ENCODE data around the gene OR5AN1.
"Not testable (repeated sequence)": the region's sequence is repeated elsewhere in the genome, so short reads cannot be mapped to it uniquely, and the experiment has no call there.

The OR5AN1 gene, protein sequence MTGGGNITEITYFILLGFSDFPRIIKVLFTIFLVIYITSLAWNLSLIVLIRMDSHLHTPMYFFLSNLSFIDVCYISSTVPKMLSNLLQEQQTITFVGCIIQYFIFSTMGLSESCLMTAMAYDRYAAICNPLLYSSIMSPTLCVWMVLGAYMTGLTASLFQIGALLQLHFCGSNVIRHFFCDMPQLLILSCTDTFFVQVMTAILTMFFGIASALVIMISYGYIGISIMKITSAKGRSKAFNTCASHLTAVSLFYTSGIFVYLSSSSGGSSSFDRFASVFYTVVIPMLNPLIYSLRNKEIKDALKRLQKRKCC
- total RNA-seq = 0 to 2.5 (median 0) reads per million in 17 experiments

- DNase-seq = no peak
These were observed at the start of gene OR5AN1 for GRCh38 chr11:59358595-59358994. OR5AN1 (plus strand) TSS chr11:59358895; CDS start chr11:59364459, 5,564 bp downstream.

DNA sequence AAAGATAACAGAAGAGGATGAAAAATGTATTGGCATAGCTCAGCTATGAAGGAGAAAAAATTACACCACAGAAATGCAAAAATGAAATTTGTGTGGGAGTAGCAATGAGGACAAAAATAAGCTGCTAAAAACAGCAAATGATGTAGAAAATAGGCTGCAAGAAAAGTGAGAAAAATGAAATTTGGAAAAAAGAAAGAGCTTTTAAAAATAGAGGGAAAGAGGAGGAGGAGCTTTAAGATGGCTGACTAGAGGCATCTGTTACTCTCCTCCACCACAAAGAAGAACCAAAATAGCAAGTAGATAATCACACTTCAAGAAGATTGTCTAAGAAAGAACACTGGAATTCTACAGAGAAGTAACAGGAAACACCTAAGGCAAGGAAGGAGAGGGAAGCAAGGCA, 23.7 kb upstream of the OR5AN1 start:
- no peak for DNase-seq

DNA sequence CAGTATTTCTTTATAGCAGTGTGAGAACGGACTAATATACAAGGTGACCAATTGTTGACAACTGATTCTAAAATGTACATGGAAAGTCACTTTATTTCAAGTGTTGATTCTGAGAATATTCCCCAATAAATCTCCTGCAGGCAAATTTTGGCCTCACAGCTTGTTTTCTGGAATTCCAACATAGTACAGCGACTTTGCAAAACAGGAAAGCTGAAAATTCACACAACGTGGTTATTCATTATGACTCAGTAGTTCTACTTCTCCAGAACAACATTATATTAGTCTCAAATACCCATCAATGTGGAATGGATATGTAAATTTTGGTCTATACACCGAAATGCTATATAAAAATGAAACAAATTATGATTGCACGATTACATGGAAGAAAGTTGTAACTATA, 22.5 kb upstream of the OR5AN1 start:
- no peak for DNase-seq

DNA sequence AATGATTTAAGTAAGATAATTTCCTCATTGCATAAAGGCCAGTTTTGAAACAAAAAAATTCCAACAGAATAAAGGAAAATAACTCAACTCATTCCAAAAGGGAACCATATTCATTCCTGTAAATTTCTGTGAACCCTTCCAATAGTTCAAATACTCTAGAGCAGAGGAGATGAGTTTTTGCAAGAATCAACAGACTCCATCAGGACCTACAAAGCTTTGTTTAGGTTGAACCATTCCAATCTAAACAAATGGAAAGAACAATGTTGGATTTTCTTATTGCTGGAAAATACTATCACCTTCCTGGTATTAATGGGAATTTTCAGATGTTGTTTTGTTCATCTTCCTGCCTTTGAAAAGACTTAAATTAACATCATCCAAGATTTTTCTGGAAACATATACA, 21.8 kb upstream of the OR5AN1 start:
- no peak for DNase-seq

DNA sequence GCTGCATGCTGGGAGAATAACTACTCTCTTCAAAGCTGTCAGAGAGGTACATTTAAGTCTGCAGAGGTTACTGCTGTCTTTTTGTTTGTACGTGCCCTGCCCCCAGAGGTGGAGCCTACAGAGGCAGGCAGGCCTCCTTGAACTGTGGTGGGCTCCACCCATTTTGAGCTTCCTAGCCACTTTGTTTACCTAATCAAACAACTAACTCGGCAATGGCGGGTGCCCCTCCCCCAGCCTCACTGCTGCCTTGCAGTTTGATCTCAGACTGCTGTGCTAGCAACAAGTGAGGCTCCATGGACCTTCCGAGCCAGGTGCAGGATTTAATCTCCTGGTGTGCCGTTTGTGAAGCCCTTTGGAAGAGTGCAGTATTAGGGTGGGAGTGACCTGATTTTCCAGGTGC, 9.0 kb upstream of the OR5AN1 start:
- DNase-seq = not testable (repeated sequence)

- DNase-seq = no peak
These were observed 3.5 kb upstream of the OR5AN1 start for GRCh38 chr11:59355226-59355625.

DNA sequence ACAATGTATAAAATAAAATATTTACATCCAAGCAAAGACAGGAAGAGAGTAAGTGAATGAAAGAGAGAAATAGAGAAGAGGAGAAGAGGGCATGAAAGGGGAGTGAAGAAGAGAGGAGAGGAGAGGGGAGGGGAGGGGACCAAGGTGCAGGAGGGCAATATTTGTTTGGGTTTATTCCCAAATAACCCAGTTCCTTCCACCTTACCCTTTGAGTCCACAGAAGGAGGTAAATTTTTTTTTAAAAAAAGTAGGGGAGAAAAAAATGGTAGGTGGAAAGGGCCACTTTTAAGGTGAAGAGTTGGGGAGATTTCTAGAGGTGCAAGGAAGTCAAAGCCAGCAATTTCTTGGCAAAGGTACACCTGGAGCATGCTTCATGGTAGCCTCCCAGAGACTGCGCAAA, 2.1 kb upstream of the OR5AN1 start:
- DNase-seq = no peak

DNA sequence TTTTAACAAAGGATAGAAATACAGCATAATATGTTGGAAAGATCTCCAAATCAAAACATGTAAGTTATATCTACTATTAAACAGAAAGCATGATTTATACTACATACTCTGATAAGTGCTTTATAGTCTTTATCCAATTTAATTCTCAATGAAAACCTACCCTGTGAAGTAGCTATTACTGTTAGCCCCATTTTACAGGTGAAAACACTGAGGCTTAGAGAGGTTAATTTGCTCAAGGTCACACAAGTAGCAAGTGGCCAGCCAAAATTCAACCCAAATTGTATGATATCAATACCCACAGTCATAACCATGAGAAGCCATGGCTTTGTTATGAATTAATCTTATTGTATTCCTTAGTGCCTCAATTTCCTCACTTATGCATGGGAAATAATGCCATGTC, 675 bp upstream of the OR5AN1 start:
- DNase-seq = no peak

DNA sequence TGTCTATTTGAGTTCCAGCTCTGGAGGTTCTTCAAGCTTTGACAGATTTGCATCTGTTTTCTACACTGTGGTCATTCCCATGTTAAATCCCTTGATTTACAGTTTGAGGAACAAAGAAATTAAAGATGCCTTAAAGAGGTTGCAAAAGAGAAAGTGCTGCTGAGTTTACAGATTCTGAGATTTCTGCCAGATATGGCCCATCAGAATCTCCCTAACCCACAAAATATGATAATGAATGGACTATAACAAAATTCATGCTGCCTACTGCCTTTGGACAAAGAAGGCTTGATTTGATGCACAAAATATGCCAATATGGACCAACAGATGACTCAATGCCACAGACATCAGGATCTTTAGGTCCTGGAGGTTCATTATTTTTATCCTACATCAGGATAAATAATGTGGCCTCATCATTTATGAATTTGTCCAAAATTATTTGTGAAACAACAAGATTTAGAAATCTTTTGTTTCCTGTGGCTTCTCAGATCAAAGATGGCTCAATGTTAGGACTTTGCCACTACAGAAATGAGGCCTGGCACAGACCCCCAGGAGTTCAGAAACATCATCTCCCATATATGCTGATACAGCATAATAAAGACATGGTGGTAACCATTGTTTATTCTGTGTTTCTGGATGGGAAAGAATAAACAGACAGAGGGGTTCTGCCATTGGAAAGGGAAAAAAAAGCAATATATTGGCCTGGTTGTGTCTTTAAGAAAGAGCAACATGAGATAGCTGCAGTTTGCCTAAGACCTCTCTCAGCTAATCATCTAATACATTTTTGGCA, 6.7 kb downstream of the OR5AN1 start:
- DNase-seq = peak in 1 of 4 experiments; percentile 8

DNA sequence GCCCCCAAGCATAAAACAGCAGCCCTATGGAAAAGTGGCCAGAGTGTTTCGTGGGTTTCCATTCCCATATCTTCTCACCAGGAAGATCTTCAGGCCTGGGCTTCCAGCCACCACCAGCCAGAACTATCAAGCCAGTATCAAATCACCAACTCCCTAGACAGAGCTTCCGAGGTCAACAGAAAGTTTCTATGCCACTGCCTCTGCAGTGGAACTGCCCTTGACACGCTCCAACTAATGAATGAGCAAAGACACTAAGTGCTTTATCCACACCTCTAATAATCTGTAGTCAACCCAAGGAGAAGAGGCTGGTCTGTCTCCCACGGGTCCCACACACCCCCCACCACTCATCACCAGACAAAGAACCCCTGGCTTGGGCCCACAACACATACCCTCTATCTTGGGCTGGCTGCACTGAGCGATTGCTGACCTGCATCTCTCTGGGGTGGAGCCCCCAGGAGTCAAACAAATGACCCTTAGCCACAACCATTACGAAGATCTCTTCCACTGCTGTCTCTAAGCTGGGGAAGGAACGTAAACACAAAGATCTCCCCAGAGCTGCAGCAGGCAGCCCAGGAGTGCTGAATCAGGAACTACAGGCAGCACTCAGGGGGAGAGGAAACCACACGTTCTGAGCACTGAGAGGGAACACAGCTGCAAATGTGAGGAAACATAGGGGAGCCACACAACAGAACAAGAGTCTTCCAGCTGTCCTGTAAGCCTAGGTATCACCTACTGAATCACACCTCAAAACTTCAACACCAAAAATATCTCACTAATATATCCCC, 9.7 kb downstream of the OR5AN1 start:
- peak; percentile 34 to 64 (median 54) for DNase-seq

DNA sequence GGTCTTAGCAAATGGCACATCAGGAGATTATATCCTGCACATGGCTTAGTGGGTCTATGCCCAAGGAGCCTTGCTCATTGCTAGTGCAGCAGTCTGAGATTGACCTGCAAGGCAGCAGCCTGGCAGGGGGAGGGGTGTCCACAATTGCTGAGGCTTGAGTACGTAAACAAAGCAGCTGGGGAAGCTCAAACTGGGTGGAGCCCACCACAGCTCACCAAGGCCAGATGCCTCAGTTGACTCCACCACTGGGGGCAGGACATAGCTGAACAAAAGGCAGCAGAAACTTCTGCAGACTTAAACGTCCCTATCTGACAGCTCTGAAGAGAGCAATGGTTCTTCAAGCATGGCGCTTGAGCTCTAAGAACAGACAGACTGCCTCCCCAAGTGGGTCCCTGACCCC, 13.6 kb downstream of the OR5AN1 start:
- not testable (repeated sequence) for DNase-seq

DNA sequence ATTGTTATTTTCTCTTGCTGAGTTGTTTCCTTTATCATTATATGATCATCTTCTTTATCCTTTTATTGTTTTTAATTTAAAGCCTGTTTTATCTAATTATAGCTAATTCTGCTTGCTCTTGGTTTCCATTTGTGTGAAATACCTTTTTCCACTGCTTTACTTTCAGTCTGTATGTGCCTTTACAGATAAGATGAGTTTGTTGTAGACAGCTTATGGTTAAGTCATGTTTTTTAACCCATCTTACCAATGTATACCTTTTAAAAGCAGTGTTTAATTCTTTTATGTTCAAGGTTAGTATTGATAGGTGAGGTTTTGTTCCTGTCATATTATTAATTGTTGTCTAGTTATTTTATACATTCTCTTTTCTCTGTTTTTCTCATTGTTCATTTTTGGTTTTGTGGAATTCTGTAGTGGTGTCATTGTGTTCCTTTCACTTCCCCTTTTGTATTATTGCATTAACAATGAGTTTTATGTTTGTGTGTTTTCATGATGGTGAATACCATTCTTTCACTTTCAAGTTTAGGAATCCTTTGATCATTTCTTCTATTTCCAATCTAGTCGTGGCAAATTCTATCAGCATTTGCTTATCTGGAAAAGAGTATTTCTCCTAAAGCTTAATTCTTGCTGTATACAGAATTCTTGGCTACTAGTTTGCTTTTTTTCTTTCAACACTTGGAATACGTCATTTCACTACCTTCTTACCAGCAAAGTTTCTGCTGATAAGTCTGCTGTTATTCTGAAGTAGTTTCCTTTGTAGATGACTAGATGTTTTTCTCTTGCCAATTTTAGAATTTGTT, 21.8 kb downstream of the OR5AN1 start:
- peak in 2 of 4 experiments; percentile 28 to 49 for DNase-seq

- DNase-seq = no peak
These were observed 35.5 kb downstream of the OR5AN1 start for GRCh38 chr11:59394186-59394585.

GRCh38 chr11:59400461-59401261, 42.0 kb downstream of the OR5AN1 start:
- DNase-seq = no peak

GRCh38 chr11:59401262-59401552, 42.5 kb downstream of the OR5AN1 start:
- DNase-seq = no peak

DNA sequence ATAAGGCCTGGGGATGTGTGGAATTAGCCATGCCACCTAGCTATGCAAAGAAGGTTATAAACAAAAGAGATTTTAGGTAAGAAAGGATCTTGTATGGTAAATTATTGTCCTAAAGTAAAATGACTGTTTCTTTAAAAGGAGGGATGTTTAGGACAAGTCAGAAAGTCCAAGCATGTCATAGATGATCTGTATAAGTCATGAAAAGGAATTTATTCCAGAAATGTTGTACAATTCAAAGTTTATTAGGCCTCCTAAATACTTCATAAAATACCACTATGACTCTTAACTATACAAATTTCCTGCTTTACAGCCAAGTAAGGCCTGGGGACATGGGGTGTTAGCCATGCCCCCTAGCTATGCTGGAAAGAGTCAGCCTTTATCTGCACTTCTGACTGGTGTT, 44.9 kb downstream of the OR5AN1 start:
- DNase-seq = no peak

- DNase-seq = peak; percentile 9 to 63 (median 36)
These were observed 55.0 kb downstream of the OR5AN1 start for GRCh38 chr11:59413646-59414045.

GRCh38 chr11:59415111-59415510, 56.4 kb downstream of the OR5AN1 start:
- DNase-seq = peak; percentile 15 to 58 (median 38)

DNA sequence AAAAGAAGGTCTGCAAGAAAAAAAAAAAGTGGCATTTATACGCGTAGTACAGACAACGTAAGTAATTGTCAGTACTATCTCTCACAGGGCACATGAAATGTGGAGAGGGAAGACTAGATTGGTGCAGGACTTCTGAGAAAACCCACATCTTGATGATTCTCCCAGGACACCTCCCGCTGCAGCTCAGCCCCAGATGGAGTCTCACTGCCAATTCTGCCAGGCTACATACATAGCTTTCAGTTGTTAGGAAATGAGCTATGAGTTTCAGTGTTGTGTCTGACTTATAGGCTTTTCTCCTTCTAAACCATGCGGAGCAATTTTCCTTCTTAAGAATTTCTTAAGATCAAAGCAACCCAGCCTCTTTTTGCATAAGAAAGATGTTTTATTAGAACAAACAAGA, 57.9 kb downstream of the OR5AN1 start:
- no peak for DNase-seq

DNA sequence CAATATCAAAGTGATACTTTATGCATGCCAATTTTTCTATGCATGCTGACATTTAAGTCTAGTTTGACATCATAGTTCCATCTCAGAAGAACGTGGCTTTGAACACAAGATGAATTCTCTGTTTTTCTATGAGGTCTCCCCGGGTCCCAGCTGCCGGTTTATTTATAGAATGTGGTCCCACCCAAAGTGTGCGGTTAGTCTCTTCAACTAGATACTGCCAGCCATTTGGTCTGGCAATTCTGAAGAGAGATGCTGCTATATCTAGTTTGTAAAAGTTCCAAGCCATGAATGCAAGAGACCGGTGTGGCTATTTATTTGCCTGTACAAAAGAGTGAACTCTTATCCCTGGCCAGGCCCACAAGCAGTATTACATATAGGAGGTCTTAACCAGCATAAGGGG, 58.3 kb downstream of the OR5AN1 start:
- no peak for DNase-seq

GRCh38 chr11:59418156-59418555, 59.5 kb downstream of the OR5AN1 start:
- DNase-seq = no peak
